ENCODE measurements around the gene PRDX3.

GRCh38 chr10:119205894-119206602 is 27.4 kb upstream of the PRDX3 start:
- no peak for TF ChIP-seq GATA3 (IDR thresholded peaks at IDR 0.05; ENCODE audit: low read depth, low read length)
- TF ChIP-seq GATA2 (IDR thresholded peaks at IDR 0.05; ENCODE audit: low read depth, low read length), result no peak

Measured in SH-SY5Y (cell line).